ENCODE data around the gene TMEM134.

TMEM134 gene

GRCh38 chr11:67411785-67412152 lies 57.3 kb downstream of the TMEM134 start:
- no peak overlapping the region for H3K27ac ChIP-seq
- DNase-seq (ENCODE audit: low read depth, low spot score): no peak
